ENCODE results near the gene SLC2A10.

The SLC2A10 gene

DNA sequence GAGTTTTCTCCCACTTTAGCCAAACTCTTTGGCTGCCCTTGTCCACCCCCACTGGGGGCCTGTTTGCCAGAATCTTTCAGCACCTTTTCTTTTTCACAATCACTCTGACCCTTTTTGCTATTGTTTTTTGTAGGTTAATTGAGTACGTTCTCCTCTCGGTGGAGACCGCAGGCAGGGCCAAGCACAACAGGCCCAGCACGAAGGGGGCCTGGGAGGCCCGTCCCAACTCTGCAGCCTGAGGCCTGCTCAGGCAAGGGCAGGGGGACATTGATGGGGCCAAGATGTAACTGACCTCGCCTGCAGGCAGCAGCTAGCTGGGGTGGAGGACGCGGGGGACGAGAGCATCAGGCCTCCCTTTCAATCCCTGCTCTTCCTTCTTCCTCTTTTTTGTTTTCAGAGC, 47.7 kb downstream of the SLC2A10 start:
- Histone ChIP-seq H3K9me3 (ENCODE audit: insufficient read depth, low read length) (no peaks in the 10 kb centered on the region), H3K36me3 (replicated peaks; ENCODE audit: low read depth, low read length) (no peaks in the 10 kb centered on the region), H3K9ac (ENCODE audit: low read length) (no peak overlapping the region), H4K20me1 (ENCODE audit: insufficient read depth, low read length) (no peaks in the 10 kb centered on the region), H3K4me3 (ENCODE audit: low read length) (no peak overlapping the region), H3K79me2 (ENCODE audit: low read length) (no peaks in the 10 kb centered on the region), H3K27ac (ENCODE audit: low read length) (no peak overlapping the region), H3K4me2 (ENCODE audit: low read length) (no peak overlapping the region), H3K27me3 (ENCODE audit: low read depth, low read length) (no peaks in the 10 kb centered on the region), H2AFZ (ENCODE audit: low read depth, low read length) (no peak overlapping the region), H3K4me1 (ENCODE audit: low read length) (peaks cover 13% of the 10 kb centered on the region)
- TF ChIP-seq, protein P1, sequence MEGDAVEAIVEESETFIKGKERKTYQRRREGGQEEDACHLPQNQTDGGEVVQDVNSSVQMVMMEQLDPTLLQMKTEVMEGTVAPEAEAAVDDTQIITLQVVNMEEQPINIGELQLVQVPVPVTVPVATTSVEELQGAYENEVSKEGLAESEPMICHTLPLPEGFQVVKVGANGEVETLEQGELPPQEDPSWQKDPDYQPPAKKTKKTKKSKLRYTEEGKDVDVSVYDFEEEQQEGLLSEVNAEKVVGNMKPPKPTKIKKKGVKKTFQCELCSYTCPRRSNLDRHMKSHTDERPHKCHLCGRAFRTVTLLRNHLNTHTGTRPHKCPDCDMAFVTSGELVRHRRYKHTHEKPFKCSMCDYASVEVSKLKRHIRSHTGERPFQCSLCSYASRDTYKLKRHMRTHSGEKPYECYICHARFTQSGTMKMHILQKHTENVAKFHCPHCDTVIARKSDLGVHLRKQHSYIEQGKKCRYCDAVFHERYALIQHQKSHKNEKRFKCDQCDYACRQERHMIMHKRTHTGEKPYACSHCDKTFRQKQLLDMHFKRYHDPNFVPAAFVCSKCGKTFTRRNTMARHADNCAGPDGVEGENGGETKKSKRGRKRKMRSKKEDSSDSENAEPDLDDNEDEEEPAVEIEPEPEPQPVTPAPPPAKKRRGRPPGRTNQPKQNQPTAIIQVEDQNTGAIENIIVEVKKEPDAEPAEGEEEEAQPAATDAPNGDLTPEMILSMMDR (IDR thresholded peaks at IDR 0.05; ENCODE audit: low read depth, low read length) = no peak
- TF ChIP-seq EZH2phosphoT487 (IDR thresholded peaks at IDR 0.05; ENCODE audit: low read depth) = no peak

DNA sequence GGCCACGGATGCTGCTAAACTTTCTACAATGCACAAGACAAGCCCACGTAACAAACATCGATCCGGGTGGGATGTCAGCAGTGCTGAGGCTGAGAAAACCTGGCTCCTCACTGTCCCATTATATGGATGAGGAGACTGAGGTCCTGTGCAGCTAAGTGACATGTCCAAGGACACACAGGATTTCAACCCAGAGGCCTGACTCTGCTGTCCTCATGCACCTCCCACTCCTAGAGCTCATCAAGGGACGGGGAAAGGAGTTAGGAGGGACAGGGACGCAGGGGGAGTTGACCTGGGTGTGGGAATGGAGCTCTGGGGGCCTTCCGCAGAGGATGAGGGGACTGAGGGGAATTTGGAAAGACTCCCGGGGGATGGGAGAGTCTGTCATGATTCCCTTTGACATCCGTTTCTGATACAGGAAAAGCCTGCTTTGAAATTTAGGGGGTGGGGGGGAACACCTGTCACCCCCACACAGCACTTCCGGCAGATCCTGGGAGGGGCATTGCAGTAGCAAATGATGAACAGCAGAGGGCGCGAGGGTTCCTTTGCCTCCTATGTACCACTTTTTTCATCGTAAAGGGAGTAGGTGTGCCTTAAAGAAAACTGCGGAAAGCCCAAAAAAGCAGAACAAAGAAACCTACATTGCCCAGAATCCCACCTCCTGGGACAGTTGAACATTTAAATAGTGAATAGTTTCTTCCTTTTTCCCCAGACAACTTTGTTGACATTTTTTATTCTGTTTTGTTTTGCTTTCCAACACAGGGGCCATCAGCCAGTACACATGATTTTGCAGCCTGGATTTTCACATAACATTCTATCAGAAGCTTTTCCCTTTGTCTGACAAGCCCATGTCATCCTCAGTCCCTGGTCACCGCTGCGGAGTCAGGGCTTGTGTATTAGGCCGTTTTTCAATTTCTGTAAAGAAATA, 48.6 kb downstream of the SLC2A10 start:
- Histone ChIP-seq H3K9me3 (ENCODE audit: insufficient read depth, low read length) (no peaks in the 10 kb centered on the region), H2AFZ (ENCODE audit: low read depth, low read length) (peak overlapping the region; percentile 23; the same call in 1 of the 2 replicates), H3K27me3 (ENCODE audit: low read depth, low read length) (no peaks in the 10 kb centered on the region), H3K9ac (ENCODE audit: low read length) (no peak overlapping the region), H3K36me3 (replicated peaks; ENCODE audit: low read depth, low read length) (no peaks in the 10 kb centered on the region), H3K4me2 (ENCODE audit: low read length) (peak overlapping the region; percentile 55), H4K20me1 (ENCODE audit: insufficient read depth, low read length) (no peaks in the 10 kb centered on the region), H3K4me1 (ENCODE audit: low read length) (peaks cover 13% of the 10 kb centered on the region), H3K79me2 (ENCODE audit: low read length) (no peaks in the 10 kb centered on the region), H3K27ac (ENCODE audit: low read length) (no peak overlapping the region), H3K4me3 (ENCODE audit: low read length) (peak overlapping the region; percentile 11; the same call in 1 of the 2 replicates)
- TF ChIP-seq, protein P1 (IDR thresholded peaks at IDR 0.05; ENCODE audit: low read depth, low read length) = peak; percentile 99
- TF ChIP-seq EZH2phosphoT487 (IDR thresholded peaks at IDR 0.05; ENCODE audit: low read depth) = no peak

DNA sequence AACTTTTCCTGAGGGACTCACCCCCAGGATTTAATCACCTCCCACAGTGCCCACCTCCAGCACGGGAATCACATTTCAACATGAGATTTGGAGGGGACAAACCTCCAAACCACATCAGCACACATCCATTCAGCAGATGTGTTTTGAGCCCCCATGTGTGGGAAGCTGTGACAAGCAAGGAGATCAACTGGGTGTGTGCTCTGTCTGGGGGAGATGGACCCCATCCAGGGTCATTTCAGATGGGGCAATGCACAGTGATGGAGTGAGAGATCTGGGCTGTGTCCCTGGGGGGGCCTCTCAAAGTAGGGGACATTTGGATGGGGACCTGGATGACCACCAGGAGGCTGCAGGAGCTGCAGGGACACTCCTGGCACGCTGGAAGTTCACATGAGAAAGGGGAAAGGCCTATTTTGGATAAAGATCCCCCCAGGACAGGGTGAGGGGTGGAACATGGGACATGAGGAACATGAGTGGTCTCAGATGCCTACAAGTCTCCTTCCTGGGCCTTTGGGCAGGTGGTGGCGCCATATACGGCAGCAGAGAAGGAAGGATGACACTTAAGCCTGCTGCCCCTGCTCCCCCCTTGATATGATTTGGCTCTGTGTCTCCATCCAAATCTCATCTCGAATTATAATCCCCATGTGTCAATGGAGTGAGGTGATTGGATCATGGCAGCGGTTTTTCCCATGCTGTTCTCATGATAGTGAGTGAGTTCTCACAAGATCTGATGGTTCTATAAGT, 49.6 kb downstream of the SLC2A10 start:
- no peaks in the 10 kb centered on the region for H3K36me3 ChIP-seq (replicated peaks; ENCODE audit: low read depth, low read length)
- no peak for TF ChIP-seq EZH2phosphoT487 (IDR thresholded peaks at IDR 0.05; ENCODE audit: low read depth)
- TF ChIP-seq, protein P1 (IDR thresholded peaks at IDR 0.05; ENCODE audit: low read depth, low read length) = no peak
- H3K9me3 ChIP-seq (ENCODE audit: insufficient read depth, low read length) = no peaks in the 10 kb centered on the region
- no peak overlapping the region for H3K4me3 ChIP-seq (ENCODE audit: low read length)
- 0 out of 2 replicates have a peak overlapping the region, but pooled peaks have one; percentile 36 for H2AFZ ChIP-seq (ENCODE audit: low read depth, low read length)
- no peak overlapping the region for H3K9ac ChIP-seq (ENCODE audit: low read length)
- H3K4me1 ChIP-seq (ENCODE audit: low read length) = peaks cover 13% of the 10 kb centered on the region
- H3K79me2 ChIP-seq (ENCODE audit: low read length) = no peaks in the 10 kb centered on the region
- no peak overlapping the region for H3K4me2 ChIP-seq (ENCODE audit: low read length)
- H3K27ac ChIP-seq (ENCODE audit: low read length) = no peak overlapping the region
- H4K20me1 ChIP-seq (ENCODE audit: insufficient read depth, low read length) = no peaks in the 10 kb centered on the region
- peaks cover 4% of the 10 kb centered on the region; the same call in 1 of the 2 replicates for H3K27me3 ChIP-seq (ENCODE audit: low read depth, low read length)

DNA sequence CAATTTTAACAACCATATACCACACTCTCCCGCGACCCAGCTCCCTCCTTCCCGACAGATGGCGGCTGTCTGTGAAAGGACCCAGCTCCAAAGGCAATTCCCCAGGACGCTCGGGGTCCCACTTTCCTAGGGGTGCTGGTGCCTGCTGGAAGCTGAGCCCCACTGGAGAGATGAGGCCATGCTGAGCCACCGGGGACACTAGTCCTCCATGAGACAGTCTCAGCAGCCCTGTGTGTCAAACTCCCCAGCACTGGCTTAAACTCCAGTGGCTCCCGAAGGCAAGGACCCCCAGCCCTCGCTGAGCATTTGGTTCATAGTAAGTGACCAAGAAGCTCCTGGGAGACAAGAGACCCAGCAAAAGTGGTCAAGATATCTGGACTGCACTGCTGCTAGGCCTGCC, 52.1 kb downstream of the SLC2A10 start:
- Histone ChIP-seq H3K27ac (ENCODE audit: low read length) (no peak overlapping the region), H3K9ac (ENCODE audit: low read length) (no peak overlapping the region), H3K36me3 (replicated peaks; ENCODE audit: low read depth, low read length) (no peaks in the 10 kb centered on the region), H3K4me2 (ENCODE audit: low read length) (no peak overlapping the region), H3K9me3 (ENCODE audit: insufficient read depth, low read length) (no peaks in the 10 kb centered on the region), H3K27me3 (ENCODE audit: low read depth, low read length) (peaks cover 8% of the 10 kb centered on the region; the same call in 1 of the 2 replicates), H4K20me1 (ENCODE audit: insufficient read depth, low read length) (no peaks in the 10 kb centered on the region), H2AFZ (ENCODE audit: low read depth, low read length) (no peak overlapping the region), H3K4me3 (ENCODE audit: low read length) (no peak overlapping the region), H3K4me1 (ENCODE audit: low read length) (peaks cover 13% of the 10 kb centered on the region), H3K79me2 (ENCODE audit: low read length) (no peaks in the 10 kb centered on the region)
- TF ChIP-seq EZH2phosphoT487 (IDR thresholded peaks at IDR 0.05; ENCODE audit: low read depth) = no peak
- TF ChIP-seq, protein P1 (IDR thresholded peaks at IDR 0.05; ENCODE audit: low read depth, low read length) = 0 out of 2 replicates have a peak, but pooled peaks have one; percentile 5

Measured in OCI-LY3 (cell line).